Fibroblast of lung (primary cell): ENCODE data around the gene PRELID1.

Source experiments
- EZH2 ChIP-seq: IDR thresholded peaks from 2 replicates; pipeline ENCODE4 v1.5.1; 2012; ENCODE audit warnings: low read length, control low read depth, mild to moderate bottlenecking; ENCODE audit errors: missing control alignments
- TF ChIP-seq, protein P1 (sequence below), 2 donors: IDR thresholded peaks in 1 of 2; conservative IDR thresholded peaks in 1 of 2; 1 replicate in 1 of 2; 2 replicates in 1 of 2; pipeline ENCODE4 v1.5.1; 2011 to 2012; ENCODE audit warnings: low read length in 2 of 2, control low read depth in 1 of 2, inconsistent platforms in 1 of 2, low read depth in 1 of 2, mild to moderate bottlenecking in 1 of 2

- TF ChIP-seq, protein P1, sequence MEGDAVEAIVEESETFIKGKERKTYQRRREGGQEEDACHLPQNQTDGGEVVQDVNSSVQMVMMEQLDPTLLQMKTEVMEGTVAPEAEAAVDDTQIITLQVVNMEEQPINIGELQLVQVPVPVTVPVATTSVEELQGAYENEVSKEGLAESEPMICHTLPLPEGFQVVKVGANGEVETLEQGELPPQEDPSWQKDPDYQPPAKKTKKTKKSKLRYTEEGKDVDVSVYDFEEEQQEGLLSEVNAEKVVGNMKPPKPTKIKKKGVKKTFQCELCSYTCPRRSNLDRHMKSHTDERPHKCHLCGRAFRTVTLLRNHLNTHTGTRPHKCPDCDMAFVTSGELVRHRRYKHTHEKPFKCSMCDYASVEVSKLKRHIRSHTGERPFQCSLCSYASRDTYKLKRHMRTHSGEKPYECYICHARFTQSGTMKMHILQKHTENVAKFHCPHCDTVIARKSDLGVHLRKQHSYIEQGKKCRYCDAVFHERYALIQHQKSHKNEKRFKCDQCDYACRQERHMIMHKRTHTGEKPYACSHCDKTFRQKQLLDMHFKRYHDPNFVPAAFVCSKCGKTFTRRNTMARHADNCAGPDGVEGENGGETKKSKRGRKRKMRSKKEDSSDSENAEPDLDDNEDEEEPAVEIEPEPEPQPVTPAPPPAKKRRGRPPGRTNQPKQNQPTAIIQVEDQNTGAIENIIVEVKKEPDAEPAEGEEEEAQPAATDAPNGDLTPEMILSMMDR (conservative IDR thresholded peaks at IDR 0.05 in 1 of 2, IDR thresholded peaks at IDR 0.05 in 1 of 2; ENCODE audit: low read depth in 1 of 2, low read length in 2 of 2) = no peak
- TF ChIP-seq EZH2 = no peak
These were observed 27.7 kb upstream of the PRELID1 start for GRCh38 chr5:177275883-177276282.
